HUES6 (cell line): ENCODE results near the gene TCP11L2.

Experiments
- H3K27ac ChIP-seq: 2 replicates; pipeline ENCODE4 v1.7.0; 2013; ENCODE audit warnings: low read depth, mild to moderate bottlenecking, low read length, inconsistent platforms
- H3K27me3 ChIP-seq: 2 replicates; pipeline ENCODE4 v1.6.1; 2013; ENCODE audit warnings: low read length; ENCODE audit not compliant: control insufficient read depth, insufficient read depth
- H3K36me3 ChIP-seq: 2 replicates; pipeline ENCODE4 v1.6.1; 2013; ENCODE audit warnings: low read length; ENCODE audit not compliant: control insufficient read depth, insufficient read depth
- H3K4me1 ChIP-seq: 2 replicates; pipeline ENCODE4 v1.6.1; 2013; ENCODE audit warnings: low read length; ENCODE audit not compliant: control insufficient read depth, insufficient read depth
- H3K4me3 ChIP-seq: 2 replicates; pipeline ENCODE4 v1.5.1; 2013; ENCODE audit warnings: low read depth, low read length
- H3K9ac ChIP-seq: one replicate; pipeline ENCODE4 v1.6.1; 2013; ENCODE audit warnings: mild to moderate bottlenecking, low read length
- H3K9me3 ChIP-seq: 2 replicates; pipeline ENCODE4 v1.6.1; 2013; ENCODE audit warnings: low read depth, low read length; ENCODE audit not compliant: control insufficient read depth, insufficient read depth

TCP11L2 gene

DNA sequence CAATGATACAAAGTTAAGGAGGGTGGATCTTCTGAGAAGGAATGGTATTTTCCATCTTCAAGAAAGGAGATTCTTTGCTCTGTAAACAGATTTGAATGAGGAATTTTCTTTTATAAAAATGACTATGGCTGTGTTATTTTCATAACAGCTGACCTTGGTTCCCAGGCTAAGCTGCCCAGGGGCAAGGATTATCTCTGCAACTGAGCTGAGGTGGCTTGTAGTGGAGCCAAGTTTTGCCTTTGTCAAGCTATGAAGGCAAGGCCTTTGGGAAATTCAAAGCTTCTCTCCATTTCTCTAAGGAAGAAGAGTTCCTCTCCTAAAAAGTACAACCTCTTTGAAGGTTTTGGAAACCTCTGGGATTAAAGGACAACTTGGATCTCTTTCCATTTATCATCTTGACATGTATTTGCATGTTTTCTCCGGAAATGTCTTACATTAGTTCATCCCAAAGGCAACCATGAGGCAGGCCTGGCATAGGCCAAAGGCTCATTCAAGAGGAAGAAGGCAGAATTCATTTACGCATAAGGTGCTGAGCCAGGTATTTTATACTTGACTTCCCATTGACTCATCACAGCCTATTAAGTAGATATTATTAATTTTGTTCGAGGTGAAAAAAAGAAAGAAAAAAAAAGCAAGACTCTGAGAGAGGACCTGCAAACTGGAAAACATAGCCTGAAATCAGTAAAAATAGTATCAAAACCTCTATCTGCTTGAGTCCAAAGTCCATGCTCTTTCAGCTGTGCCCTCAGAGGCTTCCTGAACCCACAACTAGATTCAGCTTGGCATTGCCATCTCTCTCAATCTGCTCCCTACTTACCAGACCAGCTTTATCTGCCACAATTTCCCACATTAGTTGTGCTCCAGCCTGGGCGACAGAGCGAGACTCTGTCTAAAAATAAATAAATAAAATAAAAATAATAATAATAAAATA, 30.7 kb upstream of the TCP11L2 start:
- Histone ChIP-seq H3K4me1 (no peaks in the 10 kb centered on the region), H3K27ac (no peak overlapping the region), H3K36me3 (no peaks in the 10 kb centered on the region), H3K4me3 (no peak overlapping the region), H3K27me3 (no peaks in the 10 kb centered on the region), H3K9me3 (no peaks in the 10 kb centered on the region), H3K9ac (no peak overlapping the region)

- H3K36me3 ChIP-seq = no peaks in the 10 kb centered on the region
- H3K27ac ChIP-seq = no peak overlapping the region
- no peaks in the 10 kb centered on the region for H3K4me1 ChIP-seq
- H3K4me3 ChIP-seq = no peak overlapping the region
- no peak overlapping the region for H3K9ac ChIP-seq
- no peaks in the 10 kb centered on the region for H3K9me3 ChIP-seq
- no peaks in the 10 kb centered on the region for H3K27me3 ChIP-seq
Measured at GRCh38 chr12:106273491-106273890, 29.0 kb upstream of the TCP11L2 start.

DNA sequence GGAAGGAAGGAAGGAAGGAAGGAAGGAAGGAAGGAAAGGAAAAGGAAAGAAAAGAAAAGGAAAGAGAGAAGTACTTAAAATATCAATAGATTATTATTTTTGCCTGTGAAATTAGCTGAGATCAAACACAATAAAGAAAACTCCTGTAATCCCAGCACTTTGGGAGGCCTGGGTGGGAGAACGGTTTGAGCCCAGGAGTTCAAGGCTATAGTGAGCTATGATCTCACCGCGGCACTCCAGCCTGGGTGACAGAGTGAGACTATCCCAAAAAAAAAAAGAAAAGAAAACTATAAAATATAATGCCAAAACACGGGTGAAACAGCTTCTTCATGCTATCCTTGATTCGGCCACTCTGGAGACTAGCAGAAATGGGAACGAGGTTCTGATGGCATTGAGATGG, 28.5 kb upstream of the TCP11L2 start:
- no peaks in the 10 kb centered on the region for H3K9me3 ChIP-seq
- H3K27me3 ChIP-seq = no peaks in the 10 kb centered on the region
- no peak overlapping the region for H3K9ac ChIP-seq

DNA sequence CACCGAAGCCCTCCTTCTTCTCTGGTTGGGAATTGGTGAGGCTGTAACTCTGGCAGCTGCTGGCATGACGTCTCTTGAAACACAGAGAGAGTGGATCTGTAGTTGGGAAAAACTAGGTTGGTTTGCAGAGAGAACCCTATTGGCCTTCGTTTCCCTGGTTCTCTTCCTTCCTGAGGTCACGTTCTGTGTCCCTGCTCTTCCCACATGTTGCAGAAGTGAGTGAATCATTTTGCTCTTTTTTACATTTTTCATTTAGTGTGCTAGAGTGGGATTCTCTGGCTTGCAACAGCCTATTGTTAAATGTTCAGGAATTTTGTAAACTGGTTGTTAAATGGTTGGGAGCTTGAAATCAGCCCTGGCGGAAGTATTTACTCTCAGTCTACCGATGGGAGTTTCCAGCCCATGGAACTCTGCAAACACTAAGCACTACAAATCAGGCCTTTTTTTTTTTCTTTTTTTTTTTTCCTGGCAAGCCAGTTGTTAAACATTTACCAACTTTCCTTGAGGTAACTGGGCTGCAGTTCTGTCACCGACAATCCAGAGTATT, 27.9 kb upstream of the TCP11L2 start:
- H3K9me3 ChIP-seq = no peaks in the 10 kb centered on the region
- H3K4me1 ChIP-seq = no peaks in the 10 kb centered on the region
- no peak overlapping the region for H3K27ac ChIP-seq
- H3K36me3 ChIP-seq = no peaks in the 10 kb centered on the region
- H3K9ac ChIP-seq = no peak overlapping the region
- H3K27me3 ChIP-seq = no peaks in the 10 kb centered on the region
- H3K4me3 ChIP-seq = no peak overlapping the region

More for the DNA sequence above, 28.5 kb upstream of the TCP11L2 start:
- Histone ChIP-seq H3K27ac (no peak overlapping the region), H3K36me3 (no peaks in the 10 kb centered on the region), H3K4me3 (no peak overlapping the region), H3K4me1 (no peaks in the 10 kb centered on the region)

- no peaks in the 10 kb centered on the region for H3K36me3 ChIP-seq
- no peak overlapping the region for H3K27ac ChIP-seq
- H3K4me1 ChIP-seq = no peaks in the 10 kb centered on the region
- no peaks in the 10 kb centered on the region for H3K27me3 ChIP-seq
- no peaks in the 10 kb centered on the region for H3K9me3 ChIP-seq
- no peak overlapping the region for H3K9ac ChIP-seq
- H3K4me3 ChIP-seq = no peak overlapping the region
Measured at GRCh38 chr12:106275458-106275857, 27.1 kb upstream of the TCP11L2 start.

DNA sequence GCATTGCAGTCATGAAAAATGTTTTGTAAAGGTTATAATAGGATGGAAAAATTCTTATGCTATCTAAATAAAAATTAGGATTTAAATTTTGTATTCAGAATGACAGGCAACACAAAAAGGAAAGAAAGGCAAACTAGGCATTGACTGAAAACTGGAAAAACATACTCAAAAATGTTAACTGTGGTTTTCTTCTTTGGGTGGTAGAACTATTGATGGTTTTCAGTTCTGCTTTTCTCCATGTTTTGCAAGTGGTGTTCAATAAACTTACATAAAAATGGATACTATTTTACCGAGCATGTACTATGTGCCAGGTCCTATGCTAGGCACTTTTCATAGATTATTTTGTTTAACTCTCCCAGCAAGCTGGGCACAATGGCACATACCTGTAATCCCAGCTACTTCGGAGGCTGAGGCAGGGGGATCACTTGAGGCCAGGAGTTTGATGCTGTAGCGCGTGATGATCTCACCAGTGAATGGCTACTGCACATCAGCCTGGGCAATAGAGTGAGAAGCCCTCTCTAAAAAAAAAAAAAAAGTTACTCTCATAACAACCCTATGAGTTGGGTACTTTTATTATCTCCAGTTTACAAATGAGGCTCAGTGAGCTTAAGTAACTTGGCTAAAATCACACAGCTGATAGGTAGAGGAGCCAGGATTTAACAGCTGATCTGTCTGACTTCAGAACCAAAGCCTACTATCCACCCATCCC, 26.3 kb upstream of the TCP11L2 start:
- no peak overlapping the region for H3K9ac ChIP-seq
- no peaks in the 10 kb centered on the region for H3K36me3 ChIP-seq
- no peak overlapping the region for H3K27ac ChIP-seq
- no peaks in the 10 kb centered on the region for H3K9me3 ChIP-seq
- H3K4me1 ChIP-seq = no peaks in the 10 kb centered on the region
- no peak overlapping the region for H3K4me3 ChIP-seq
- H3K27me3 ChIP-seq = no peaks in the 10 kb centered on the region

DNA sequence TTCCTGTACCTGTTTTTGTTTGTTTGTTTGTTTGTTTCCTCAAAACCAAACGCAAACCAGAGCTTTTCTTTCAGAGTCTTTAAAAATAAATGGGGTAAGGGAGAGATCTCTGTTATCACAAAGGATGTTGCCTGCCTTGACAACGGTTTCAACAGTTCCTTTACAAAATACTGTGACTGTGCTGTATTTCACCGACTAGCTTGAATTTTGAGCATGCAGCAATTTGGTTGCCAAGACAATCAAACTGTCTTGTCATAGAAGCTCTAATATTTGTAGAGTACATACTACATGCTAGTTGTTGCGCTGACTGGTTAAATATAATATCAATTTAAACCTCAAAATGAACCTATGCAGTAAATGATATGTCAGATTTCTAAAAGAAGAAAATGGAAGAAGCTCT, 22.4 kb upstream of the TCP11L2 start:
- Histone ChIP-seq H3K9ac (no peak overlapping the region), H3K4me3 (no peak overlapping the region), H3K36me3 (no peaks in the 10 kb centered on the region), H3K4me1 (no peaks in the 10 kb centered on the region), H3K27me3 (no peaks in the 10 kb centered on the region), H3K9me3 (no peaks in the 10 kb centered on the region), H3K27ac (no peak overlapping the region)

GRCh38 chr12:106281056-106281782, 21.3 kb upstream of the TCP11L2 start:
- H3K4me1 ChIP-seq = no peaks in the 10 kb centered on the region
- no peak overlapping the region for H3K27ac ChIP-seq
- no peaks in the 10 kb centered on the region for H3K9me3 ChIP-seq
- no peaks in the 10 kb centered on the region for H3K27me3 ChIP-seq
- H3K36me3 ChIP-seq = no peaks in the 10 kb centered on the region
- H3K9ac ChIP-seq = no peak overlapping the region
- no peak overlapping the region for H3K4me3 ChIP-seq

GRCh38 chr12:106281804-106282203, 20.7 kb upstream of the TCP11L2 start:
- H3K4me1 ChIP-seq = no peaks in the 10 kb centered on the region
- no peak overlapping the region for H3K4me3 ChIP-seq
- no peaks in the 10 kb centered on the region for H3K27me3 ChIP-seq
- H3K9ac ChIP-seq = no peak overlapping the region
- no peaks in the 10 kb centered on the region for H3K9me3 ChIP-seq
- no peak overlapping the region for H3K27ac ChIP-seq
- no peaks in the 10 kb centered on the region for H3K36me3 ChIP-seq

DNA sequence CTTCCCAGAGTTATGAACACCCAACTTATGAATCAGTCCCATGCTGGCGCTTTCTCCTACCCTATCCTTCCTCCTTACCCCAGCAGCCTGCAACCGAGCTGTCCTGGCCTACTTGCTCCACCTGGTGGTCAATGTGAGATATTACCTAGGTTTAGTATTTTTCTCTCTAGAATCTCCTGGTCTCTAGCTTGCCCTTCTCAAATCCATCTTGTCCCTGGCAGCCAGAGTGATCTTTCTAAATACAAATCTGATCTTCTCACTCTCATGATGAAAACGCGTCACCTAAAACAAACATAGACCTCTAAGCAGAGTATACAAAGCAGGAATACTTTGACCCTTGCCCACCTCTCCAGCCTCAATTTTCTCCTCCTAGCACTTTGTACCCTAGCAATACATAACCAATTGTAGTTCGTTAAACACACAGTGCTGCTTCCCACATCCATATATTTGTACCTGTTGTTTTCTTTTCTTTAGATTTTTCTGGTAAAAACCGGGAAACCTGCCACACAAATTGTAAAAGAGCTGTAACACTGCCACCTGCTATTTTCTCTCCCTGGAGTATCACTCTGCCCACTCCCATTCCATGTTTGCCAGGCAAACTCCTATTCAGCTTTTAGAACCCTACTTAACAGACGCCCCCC, 20.0 kb upstream of the TCP11L2 start:
- Histone ChIP-seq H3K27ac (no peak overlapping the region), H3K4me3 (no peak overlapping the region), H3K27me3 (no peaks in the 10 kb centered on the region), H3K9ac (no peak overlapping the region), H3K9me3 (no peaks in the 10 kb centered on the region), H3K36me3 (no peaks in the 10 kb centered on the region), H3K4me1 (no peaks in the 10 kb centered on the region)
